ENCODE results near the gene FAM111A. TPM values are rescaled to one million over a fixed set of nuclear protein-coding genes. Genes with fewer than 3 reads are reported as not detected.

The FAM111A gene
- polyA plus RNA-seq, 2 of the 4 experiments (the other 2 are of a cell fraction): 13.4 to 21.8 TPM

DNA sequence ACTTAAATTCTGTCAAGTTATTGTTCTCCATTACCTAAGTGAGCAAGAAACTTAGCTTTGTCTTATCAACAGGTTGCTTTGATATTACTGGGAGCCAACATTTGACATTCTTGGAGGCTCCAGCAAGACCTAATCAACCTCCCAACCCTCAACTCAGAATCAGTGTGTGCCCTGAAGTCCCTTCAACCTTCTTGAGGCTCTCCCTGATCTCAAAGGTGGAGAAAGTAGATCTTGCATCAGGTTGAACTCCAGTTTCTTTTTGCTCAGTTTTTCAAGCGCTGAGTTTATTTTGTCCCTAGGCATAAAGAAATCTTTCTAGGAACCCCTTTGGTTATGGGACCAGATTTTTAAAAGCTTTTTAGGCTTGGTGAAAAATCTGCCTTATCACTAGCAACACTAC is 1.4 kb downstream of the FAM111A start:
- FAIRE-seq (no peak), DNase-seq (ENCODE audit: low read depth in 1 of 2, low spot score in 1 of 2) (no peak), ATAC-seq (no peak)
- Histone ChIP-seq H3K4me3 (peak overlapping the region; percentile 73), H3K4me2 (peak overlapping the region; percentile 81), H3K27ac (peak overlapping the region; percentile 65 to 82), H3K9me3 (no peaks in the 10 kb centered on the region), H3K4me1 (peaks cover 25% of the 10 kb centered on the region)
- 71% methylated on average over 1 of the region's 1 CpG for WGBS (ENCODE audit: missing lambda C conversion rate)
- CTCF ChIA-PET: interaction anchor here (0.8 to 6.6 kb wide), 7 partner anchors 8 to 356 kb away, joined by 3 to 44 read pairs (median 4); partner anchors contain the start of gene FAM111B
- no peak for TF ChIP-seq BHLHE40 (IDR thresholded peaks at IDR 0.05; ENCODE audit: low read depth, low read length)
- no peak for TF ChIP-seq FOSL2 (IDR thresholded peaks at IDR 0.05)
- no peak for TF ChIP-seq FOSL2 (CRISPR knock-in tag; IDR thresholded peaks at IDR 0.05)
- no peak for TF ChIP-seq JUN (IDR thresholded peaks at IDR 0.05)
- no peak for TF ChIP-seq ZC3H11A (IDR thresholded peaks at IDR 0.05)
- no peak for TF ChIP-seq GATA3 (IDR thresholded peaks at IDR 0.05; ENCODE audit: borderline replicate concordance)
- no peak for TF ChIP-seq CEBPB (IDR thresholded peaks at IDR 0.05)
- TF ChIP-seq ZNF302 (CRISPR knock-in tag; IDR thresholded peaks at IDR 0.05): no peak
- no peak for TF ChIP-seq RAD21 (conservative IDR thresholded peaks at IDR 0.05 in 1 of 2, IDR thresholded peaks at IDR 0.05 in 1 of 2)
- no peak for TF ChIP-seq RARB (CRISPR knock-in tag; IDR thresholded peaks at IDR 0.05)
- no peak for TF ChIP-seq JUNB (IDR thresholded peaks at IDR 0.05)
- POLR2A ChIA-PET: interaction anchor here (1.2 to 1.3 kb wide), 2 partner anchors 14 to 27 kb away, joined by 3 to 4 read pairs; partner anchors contain the start of gene DTX4

DNA sequence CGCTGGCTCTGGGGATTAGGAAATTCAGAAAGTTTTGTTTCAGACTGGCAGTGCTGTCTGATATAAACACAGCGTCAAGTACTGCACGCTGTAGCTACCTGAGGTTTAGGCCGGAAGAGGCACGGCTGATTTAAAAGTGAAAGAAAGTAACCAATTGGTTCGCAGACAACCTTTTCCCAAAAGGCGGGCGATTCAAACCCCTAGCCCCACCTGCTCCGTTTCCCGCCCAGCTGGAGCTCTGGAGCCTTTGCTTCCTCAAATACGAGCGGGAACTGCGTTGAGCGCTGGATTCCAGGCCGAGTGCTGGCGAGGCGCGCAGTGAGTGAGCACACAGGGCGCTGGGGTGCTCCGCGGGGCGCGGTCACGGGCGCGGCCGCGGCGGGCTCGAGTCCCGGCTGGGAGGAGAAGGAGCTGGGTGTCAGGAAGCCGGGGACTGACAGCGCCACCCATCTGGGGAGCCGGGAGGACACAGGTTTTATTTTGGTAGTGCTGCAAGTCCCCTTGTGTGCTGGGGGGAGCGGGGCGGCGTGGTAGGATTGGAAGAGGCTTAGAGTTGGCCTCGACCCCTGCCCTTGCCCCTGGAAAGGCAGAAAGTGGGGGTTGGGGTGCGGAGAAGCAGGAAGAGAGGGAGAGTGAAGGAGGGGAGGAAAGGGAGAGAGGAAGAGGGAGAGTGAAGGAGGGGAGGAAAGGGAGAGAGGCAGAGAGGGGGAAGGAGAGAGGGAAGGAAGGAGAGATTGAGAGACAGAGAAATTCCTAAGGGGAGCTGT is 2.1 kb downstream of the FAM111A start:
- Histone ChIP-seq H3K4me3 (peak overlapping the region; percentile 73), H3K27ac (peak overlapping the region; percentile 65 to 82), H3K9me3 (no peaks in the 10 kb centered on the region), H3K4me2 (peak overlapping the region; percentile 81), H3K4me1 (peaks cover 25% of the 10 kb centered on the region)
- ChIA-PET CTCF (interaction anchor here (0.6 to 6.6 kb wide), 9 partner anchors 9 to 568 kb away, joined by 3 to 44 read pairs (median 4); partner anchors contain the start of gene FAM111B), POLR2A (interaction anchor here (1.2 to 1.3 kb wide), 2 partner anchors 14 to 27 kb away, joined by 3 to 4 read pairs; partner anchors contain the start of gene DTX4)
- WGBS (ENCODE audit: missing lambda C conversion rate): under 1% methylated on average over 17 of the region's 39 CpGs
- peak; percentile 68 to 89 for DNase-seq (ENCODE audit: low read depth in 1 of 2, low spot score in 1 of 2)
- peak; percentile 66 to 69 for ATAC-seq
- no peak for FAIRE-seq
- TF ChIP-seq HDAC2 (IDR thresholded peaks at IDR 0.05) (peak; percentile 94; the same call in 1 of the 2 replicates), KDM1A (IDR thresholded peaks at IDR 0.05; ENCODE audit: low read depth) (peak; percentile 80; the same call in 1 of the 2 replicates), PHF8 (IDR thresholded peaks at IDR 0.05; ENCODE audit: borderline replicate concordance, low read depth) (0 out of 2 replicates have a peak, but pooled peaks have one; percentile 37), CEBPB (IDR thresholded peaks at IDR 0.05) (no peak), HOXB5 (CRISPR knock-in tag; IDR thresholded peaks at IDR 0.05) (0 out of 2 replicates have a peak, but pooled peaks have one; percentile 30), FOSB (CRISPR knock-in tag; IDR thresholded peaks at IDR 0.05) (no peak), RCOR1 (IDR thresholded peaks at IDR 0.05; ENCODE audit: low read depth, low read length) (no peak), JUN (IDR thresholded peaks at IDR 0.05) (peak in 1 of 2 experiments; percentile 59; a peak in 2 of 5 replicates), EHF (CRISPR knock-in tag; IDR thresholded peaks at IDR 0.05) (0 out of 2 replicates have a peak, but pooled peaks have one; percentile 26), RFX5 (IDR thresholded peaks at IDR 0.05) (no peak), TFCP2L1 (CRISPR knock-in tag; IDR thresholded peaks at IDR 0.05) (no peak), CBX2 (IDR thresholded peaks at IDR 0.05; ENCODE audit: borderline replicate concordance, low read depth) (no peak), HOXB13 (CRISPR knock-in tag; IDR thresholded peaks at IDR 0.05; ENCODE audit: low read depth) (peak; percentile 69; the same call in 1 of the 2 replicates), BHLHE40 (IDR thresholded peaks at IDR 0.05; ENCODE audit: low read depth, low read length) (no peak), CBX8 (IDR thresholded peaks at IDR 0.05) (no peak), POLR2AphosphoS2 (conservative IDR thresholded peaks at IDR 0.05; ENCODE audit: low read length) (no peak), RARB (CRISPR knock-in tag; IDR thresholded peaks at IDR 0.05) (no peak), FOXS1 (CRISPR knock-in tag; IDR thresholded peaks at IDR 0.05) (no peak), TP53 (CRISPR knock-in tag; IDR thresholded peaks at IDR 0.05) (0 out of 2 replicates have a peak, but pooled peaks have one; percentile 10), GATA3 (IDR thresholded peaks at IDR 0.05; ENCODE audit: borderline replicate concordance) (peak; percentile 47; the same call in 1 of the 2 replicates), NR3C1 (IDR thresholded peaks at IDR 0.05) (no peak), RNF2 (IDR thresholded peaks at IDR 0.05; ENCODE audit: borderline replicate concordance, low read depth) (peak; percentile 95; the same call in 1 of the 2 replicates)
- TF ChIP-seq, protein P1, sequence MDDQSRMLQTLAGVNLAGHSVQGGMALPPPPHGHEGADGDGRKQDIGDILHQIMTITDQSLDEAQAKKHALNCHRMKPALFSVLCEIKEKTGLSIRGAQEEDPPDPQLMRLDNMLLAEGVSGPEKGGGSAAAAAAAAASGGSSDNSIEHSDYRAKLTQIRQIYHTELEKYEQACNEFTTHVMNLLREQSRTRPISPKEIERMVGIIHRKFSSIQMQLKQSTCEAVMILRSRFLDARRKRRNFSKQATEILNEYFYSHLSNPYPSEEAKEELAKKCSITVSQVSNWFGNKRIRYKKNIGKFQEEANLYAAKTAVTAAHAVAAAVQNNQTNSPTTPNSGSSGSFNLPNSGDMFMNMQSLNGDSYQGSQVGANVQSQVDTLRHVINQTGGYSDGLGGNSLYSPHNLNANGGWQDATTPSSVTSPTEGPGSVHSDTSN (IDR thresholded peaks at IDR 0.05): 0 out of 2 replicates have a peak, but pooled peaks have one; percentile 17
- TF ChIP-seq, protein P2, sequence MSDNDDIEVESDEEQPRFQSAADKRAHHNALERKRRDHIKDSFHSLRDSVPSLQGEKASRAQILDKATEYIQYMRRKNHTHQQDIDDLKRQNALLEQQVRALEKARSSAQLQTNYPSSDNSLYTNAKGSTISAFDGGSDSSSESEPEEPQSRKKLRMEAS (IDR thresholded peaks at IDR 0.05): peak; percentile 100
- TF ChIP-seq, protein P3, sequence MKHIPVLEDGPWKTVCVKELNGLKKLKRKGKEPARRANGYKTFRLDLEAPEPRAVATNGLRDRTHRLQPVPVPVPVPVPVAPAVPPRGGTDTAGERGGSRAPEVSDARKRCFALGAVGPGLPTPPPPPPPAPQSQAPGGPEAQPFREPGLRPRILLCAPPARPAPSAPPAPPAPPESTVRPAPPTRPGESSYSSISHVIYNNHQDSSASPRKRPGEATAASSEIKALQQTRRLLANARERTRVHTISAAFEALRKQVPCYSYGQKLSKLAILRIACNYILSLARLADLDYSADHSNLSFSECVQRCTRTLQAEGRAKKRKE (CRISPR knock-in tag; IDR thresholded peaks at IDR 0.05; ENCODE audit: low read depth): 0 out of 2 replicates have a peak, but pooled peaks have one; percentile 59
- TF ChIP-seq, protein P4, sequence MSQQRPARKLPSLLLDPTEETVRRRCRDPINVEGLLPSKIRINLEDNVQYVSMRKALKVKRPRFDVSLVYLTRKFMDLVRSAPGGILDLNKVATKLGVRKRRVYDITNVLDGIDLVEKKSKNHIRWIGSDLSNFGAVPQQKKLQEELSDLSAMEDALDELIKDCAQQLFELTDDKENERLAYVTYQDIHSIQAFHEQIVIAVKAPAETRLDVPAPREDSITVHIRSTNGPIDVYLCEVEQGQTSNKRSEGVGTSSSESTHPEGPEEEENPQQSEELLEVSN (IDR thresholded peaks at IDR 0.05; ENCODE audit: borderline replicate concordance, low read depth): peak; percentile 100
- TF ChIP-seq, protein P5, sequence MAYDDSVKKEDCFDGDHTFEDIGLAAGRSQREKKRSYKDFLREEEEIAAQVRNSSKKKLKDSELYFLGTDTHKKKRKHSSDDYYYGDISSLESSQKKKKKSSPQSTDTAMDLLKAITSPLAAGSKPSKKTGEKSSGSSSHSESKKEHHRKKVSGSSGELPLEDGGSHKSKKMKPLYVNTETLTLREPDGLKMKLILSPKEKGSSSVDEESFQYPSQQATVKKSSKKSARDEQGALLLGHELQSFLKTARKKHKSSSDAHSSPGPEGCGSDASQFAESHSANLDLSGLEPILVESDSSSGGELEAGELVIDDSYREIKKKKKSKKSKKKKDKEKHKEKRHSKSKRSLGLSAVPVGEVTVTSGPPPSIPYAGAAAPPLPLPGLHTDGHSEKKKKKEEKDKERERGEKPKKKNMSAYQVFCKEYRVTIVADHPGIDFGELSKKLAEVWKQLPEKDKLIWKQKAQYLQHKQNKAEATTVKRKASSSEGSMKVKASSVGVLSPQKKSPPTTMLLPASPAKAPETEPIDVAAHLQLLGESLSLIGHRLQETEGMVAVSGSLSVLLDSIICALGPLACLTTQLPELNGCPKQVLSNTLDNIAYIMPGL (CRISPR knock-in tag; IDR thresholded peaks at IDR 0.05; ENCODE audit: borderline replicate concordance): no peak
